K562 (cell line): ENCODE measurements around the gene MFAP5. TPM values are rescaled to one million over a fixed set of nuclear protein-coding genes. Genes with fewer than 3 reads are reported as not detected.

ENCODE experiments used
- ATAC-seq: fragments of 200-7000 bp; cut with Tn5 transposase; 3 replicates; pipeline ENCODE4 v1.9.1; 2020; ENCODE audit warnings: moderate library complexity
- BruUV-seq: library from RNA; stranded (reverse); fragments of 400-500 nt; replicated peaks from 2 replicates; lab custom pipeline; 2021; lab: Mats Ljungman, UMichigan
- CTCF ChIA-PET: fragments of 300-600 bp; formaldehyde crosslinking; extraction: SDS; loops from one replicate; lab custom pipeline; 2021; ENCODE audit warnings: low intra/inter-chr PET ratio; lab: Yijun Ruan, JAX
- POLR2A ChIA-PET: fragments of 300-600, 350-650 bp; sonication (Branson Sonifier 250); formaldehyde crosslinking; extraction: SDS; loops from one replicate; lab custom pipeline; 2021; ENCODE audit warnings: antibody characterized with exemption, inconsistent platforms; lab: Yijun Ruan, JAX
- DNase-seq, 4 experiments: peaks; one replicate each; pipeline versions ENCODE4 v3.0.0 to v3.0.0-alpha.2; 2011 to 2018; ENCODE audit warnings: low spot score in 3 of 4, mixed read lengths in 3 of 4; ENCODE audit errors: extremely low read depth in 1 of 4
- FAIRE-seq: peaks from 2 replicates; lab custom pipeline; 2011; peaks lifted over from hg19 to GRCh38; lab: Jason Lieb, UNC
- H2AFZ ChIP-seq: 2 replicates; pipeline ENCODE4 v1.6.0; 2011; ENCODE audit warnings: low read depth, low read length, control low read depth, inconsistent platforms
- H3K27ac ChIP-seq: fragments of 200-600 bp; 3 replicates; pipeline ENCODE4 v1.8.0; 2011; ENCODE audit warnings: low read depth, mild to moderate bottlenecking, control low read depth, inconsistent platforms, low read length, moderate library complexity, mixed read lengths; ENCODE audit errors: extremely low read depth
- H3K27me3 ChIP-seq, 2 experiments: fragments of 300-600 bp in 1 of 2; 2 replicates in 1 of 2; 3 replicates in 1 of 2; pipeline versions ENCODE4 v1.6.0 to v1.8.0; 2011; ENCODE audit warnings: inconsistent platforms in 2 of 2, low read length in 2 of 2, mild to moderate bottlenecking in 1 of 2, mixed read lengths in 1 of 2, moderate library complexity in 1 of 2; ENCODE audit not compliant: control insufficient read depth in 2 of 2, insufficient read depth in 2 of 2
- H3K36me3 ChIP-seq: fragments of 300-600 bp; 3 replicates; pipeline ENCODE4 v1.8.0; 2011; ENCODE audit warnings: mild to moderate bottlenecking, low read length, inconsistent platforms; ENCODE audit not compliant: control insufficient read depth, insufficient read depth
- H3K4me1 ChIP-seq, 2 experiments: fragments of 200-600 bp in 1 of 2; replicated peaks in 1 of 2; 2 replicates in 1 of 2; 3 replicates in 1 of 2; pipeline versions ENCODE4 v1.5.1 to v1.8.0; 2011; ENCODE audit warnings: inconsistent platforms in 2 of 2, low read length in 2 of 2, mild to moderate bottlenecking in 1 of 2, mixed read lengths in 1 of 2, moderate library complexity in 1 of 2; ENCODE audit not compliant: control insufficient read depth in 2 of 2, insufficient read depth in 2 of 2
- H3K4me2 ChIP-seq: 2 replicates; pipeline ENCODE4 v1.6.1; 2011; ENCODE audit warnings: low read length, control low read depth, inconsistent platforms, mixed read lengths; ENCODE audit not compliant: insufficient read depth
- H3K4me3 ChIP-seq: fragments of 200-600 bp; sonication (generic), shearing (Covaris generic); 2 replicates; pipeline ENCODE4 v1.5.1; 2016; ENCODE audit warnings: control low read depth, inconsistent platforms
- H3K79me2 ChIP-seq: fragments of 200-600 bp; 3 replicates; pipeline ENCODE4 v1.8.0; 2011; ENCODE audit warnings: low read length, inconsistent platforms; ENCODE audit not compliant: control insufficient read depth, insufficient read depth
- H3K9ac ChIP-seq, 2 experiments: 2 replicates each; pipeline versions ENCODE4 v1.6.0 to v1.6.1; 2011; ENCODE audit warnings: low read depth in 2 of 2, low read length in 2 of 2, control low read depth in 1 of 2, inconsistent platforms in 1 of 2, mild to moderate bottlenecking in 1 of 2, mixed read lengths in 1 of 2; ENCODE audit not compliant: insufficient read depth in 1 of 2
- H3K9me1 ChIP-seq: one replicate; pipeline ENCODE4 v1.6.0; 2011; ENCODE audit warnings: inconsistent platforms, mild to moderate bottlenecking, low read length, moderate library complexity; ENCODE audit not compliant: control insufficient read depth, insufficient read depth
- H3K9me3 ChIP-seq: replicated peaks from 2 replicates; pipeline ENCODE4 v1.5.1; 2011; ENCODE audit warnings: low read depth, low read length, inconsistent platforms; ENCODE audit not compliant: control insufficient read depth, insufficient read depth
- H4K20me1 ChIP-seq: replicated peaks from 2 replicates; pipeline ENCODE4 v1.6.1; 2011; ENCODE audit warnings: low read length, inconsistent platforms, mixed read lengths; ENCODE audit not compliant: control insufficient read depth, insufficient read depth
- BMI1 ChIP-seq: fragments of 150-350 bp; IDR thresholded peaks from 2 replicates; pipeline ENCODE4 v1.6.1; 2014; ENCODE audit warnings: low read length
- DIDO1 ChIP-seq: fragments of 450-650 bp; IDR thresholded peaks from 2 replicates; pipeline ENCODE4 v1.6.1; 2016; ENCODE audit warnings: low read depth, missing biosample characterization, missing genetic modification characterization
- KAT7 ChIP-seq: sonication (generic); formaldehyde crosslinking; IDR thresholded peaks from 2 replicates; pipeline ENCODE4 v1.8.0; 2022; ENCODE audit warnings: missing genetic modification reagents, mild to moderate bottlenecking, borderline replicate concordance
- MYC ChIP-seq, 2 experiments: fragments of 250-450 bp in 1 of 2; sonication (Bioruptor Pico) in 1 of 2; IDR thresholded peaks; 2 replicates each; pipeline versions ENCODE4 v1.5.1 to v1.6.1; 2012 to 2021; ENCODE audit warnings: low read depth in 2 of 2, borderline replicate concordance in 1 of 2, improper control_type of control experiment in 1 of 2, low read length in 1 of 2, mild to moderate bottlenecking in 1 of 2, moderate library complexity in 1 of 2
- SREBF1 ChIP-seq: fragments of 150-350 bp; IDR thresholded peaks from 2 replicates; pipeline ENCODE4 v1.6.1; 2014; ENCODE audit warnings: antibody characterized with exemption, low read depth, low read length, borderline replicate concordance
- SRSF3 ChIP-seq: fragments of 200-400 bp; formaldehyde crosslinking; IDR thresholded peaks from 2 replicates; pipeline ENCODE4 v1.6.1; 2016; ENCODE audit warnings: mild to moderate bottlenecking, low read length, moderate library complexity; ENCODE audit not compliant: insufficient read depth
- TCF3 ChIP-seq: sonication (generic); formaldehyde crosslinking; IDR thresholded peaks from 2 replicates; pipeline ENCODE4 v1.4.0; 2020; ENCODE audit warnings: mild to moderate bottlenecking, missing genetic modification reagents
- TEAD1 ChIP-seq, 2 experiments: fragments of 450-650 bp in 1 of 2; sonication (generic) in 1 of 2; formaldehyde crosslinking; IDR thresholded peaks; 2 replicates each; pipeline versions ENCODE4 v1.4.0 to v1.8.0; 2020 to 2022; ENCODE audit warnings: mild to moderate bottlenecking in 2 of 2, missing genetic modification reagents in 1 of 2
- ZNF140 ChIP-seq: fragments of 250-450 bp; sonication (Bioruptor Pico); IDR thresholded peaks from 2 replicates; pipeline ENCODE4 v1.8.0; 2021; ENCODE audit warnings: moderate library complexity, mild to moderate bottlenecking, inconsistent platforms
- WGBS: fragments of 100-300 bp; shearing (Covaris generic); methylation state at CpG from one replicate; pipeline ENCODE4 v1.1.6; 2016; ENCODE audit warnings: low coverage, mixed read lengths; ENCODE audit not compliant: insufficient coverage; ENCODE audit errors: missing lambda C conversion rate; 5-methylcytosine and 5-hydroxymethylcytosine counted together
- in situ Hi-C: fragments of 300-500 bp; cut with MboI; formaldehyde crosslinking; loops from 4 replicates; pipeline ENCODE4 v1.15.0; 2018; ENCODE audit warnings: inconsistent platforms, mixed read lengths
- intact Hi-C: fragments of 100-400 bp; cut with micrococcal nuclease; formaldehyde crosslinking; loops from 2 replicates; pipeline ENCODE4 v1.14.2; 2022
- polyA plus RNA-seq, 8 experiments: library from polyadenylated mRNA; depleted of rRNA in 4 of 8; stranded (reverse) in 5 of 8; unstranded in 3 of 8; fragments of >200 nt; fragmentation: Nextera tagmentation in 2 of 8; fragmentation: Illumina TruSeq in 1 of 8; extraction: Ambion mirVana in 2 of 8; extraction: Trizol in 1 of 8; gene quantifications; 2 replicates each; pipeline versions ENCODE4 v1.2.1 to v1.2.3, GENCODE V29; 2011 to 2014; ENCODE audit warnings: inconsistent platforms in 1 of 8, missing spikeins in 1 of 8
- total RNA-seq, 7 experiments: library from RNA; depleted of rRNA in 6 of 7; stranded (reverse); fragments of >200 nt in 6 of 7; fragmentation: Illumina TruSeq in 2 of 7; extraction: Trizol in 2 of 7; gene quantifications; 2 replicates each; pipeline versions ENCODE4 v1.2.1 to v1.2.3, GENCODE V29; 2011 to 2021; ENCODE audit warnings: low replicate concordance in 1 of 7
- TF ChIP-seq, protein P1 (sequence below), 2 experiments: fragments of 200-800 bp in 1 of 2; sonication (Bioruptor generic) in 1 of 2; sonication (generic) in 1 of 2; formaldehyde crosslinking in 1 of 2; IDR thresholded peaks in 1 of 2; conservative IDR thresholded peaks in 1 of 2; 2 replicates each; pipeline versions ENCODE4 v1.5.0 to v1.6.1; 2016 to 2020; ENCODE audit warnings: missing compliant biosample characterization in 1 of 2, missing genetic modification characterization in 1 of 2, missing genetic modification reagents in 1 of 2
- TF ChIP-seq, protein P2 (sequence below): fragments of 450-650 bp; IDR thresholded peaks from 2 replicates; pipeline ENCODE4 v1.6.1; 2016; ENCODE audit warnings: antibody characterized with exemption
- TF ChIP-seq, protein P3 (sequence below): sonication (generic); formaldehyde crosslinking; IDR thresholded peaks from 2 replicates; pipeline ENCODE4 v1.8.1; 2023; ENCODE audit warnings: mild to moderate bottlenecking, missing genetic modification reagents

Gene MFAP5
- total and polyA plus RNA-seq, 9 of the 15 experiments (the other 6 are each of a cell fraction or from before 2014, with no cell fraction given), result not detected

DNA sequence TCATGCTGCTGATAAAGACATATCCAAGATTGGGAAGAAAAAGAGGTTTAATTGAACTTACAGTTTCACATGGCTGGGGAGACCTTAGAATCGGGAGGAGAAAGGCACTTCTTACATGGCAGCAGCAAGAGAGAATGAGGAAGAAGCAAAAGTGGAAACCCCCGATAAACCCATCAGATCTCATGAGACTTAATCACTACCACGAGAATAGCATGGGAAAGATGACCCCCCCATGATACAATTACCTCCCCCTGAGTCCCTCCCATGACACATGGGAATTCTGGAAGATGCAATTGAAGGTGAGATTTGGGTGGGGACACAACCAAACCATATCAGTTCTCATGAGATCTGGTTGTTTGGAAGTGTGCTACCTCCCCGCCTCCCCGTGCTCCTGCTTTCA, 9.8 kb upstream of the MFAP5 start:
- ChIA-PET POLR2A (no interaction called here), CTCF (no interaction called here)
- H3K4me2 ChIP-seq, result no peak overlapping the region
- intact Hi-C loops (no loop called here), in situ Hi-C loops (no loop called here)
- H3K27me3 ChIP-seq, result peaks cover 0 to 6% of the 10 kb centered on the region in 2 experiments; a peak in 3 of 5 replicates
- FAIRE-seq (no peak), DNase-seq (no peak), ATAC-seq (no peak)
- no peaks in the 10 kb centered on the region for H3K9me1 ChIP-seq
- BruUV-seq, result no TSS peak
- no peaks in the 10 kb centered on the region for H3K4me1 ChIP-seq
- H4K20me1 ChIP-seq, result no peaks in the 10 kb centered on the region
- no peak overlapping the region for H3K9ac ChIP-seq
- H3K27ac ChIP-seq, result no peak overlapping the region
- H3K79me2 ChIP-seq, result no peaks in the 10 kb centered on the region
- no peak overlapping the region for H2AFZ ChIP-seq
- no peak overlapping the region for H3K4me3 ChIP-seq
- no peaks in the 10 kb centered on the region for H3K9me3 ChIP-seq
- TF ChIP-seq ZNF140 (CRISPR knock-in tag), result no peak
- no peak for TF ChIP-seq KAT7
- TF ChIP-seq BMI1, result no peak
- no peak for TF ChIP-seq SREBF1
- TF ChIP-seq SRSF3, result no peak
- TF ChIP-seq, protein P1, sequence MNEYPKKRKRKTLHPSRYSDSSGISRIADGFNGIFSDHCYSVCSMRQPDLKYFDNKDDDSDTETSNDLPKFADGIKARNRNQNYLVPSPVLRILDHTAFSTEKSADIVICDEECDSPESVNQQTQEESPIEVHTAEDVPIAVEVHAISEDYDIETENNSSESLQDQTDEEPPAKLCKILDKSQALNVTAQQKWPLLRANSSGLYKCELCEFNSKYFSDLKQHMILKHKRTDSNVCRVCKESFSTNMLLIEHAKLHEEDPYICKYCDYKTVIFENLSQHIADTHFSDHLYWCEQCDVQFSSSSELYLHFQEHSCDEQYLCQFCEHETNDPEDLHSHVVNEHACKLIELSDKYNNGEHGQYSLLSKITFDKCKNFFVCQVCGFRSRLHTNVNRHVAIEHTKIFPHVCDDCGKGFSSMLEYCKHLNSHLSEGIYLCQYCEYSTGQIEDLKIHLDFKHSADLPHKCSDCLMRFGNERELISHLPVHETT (CRISPR knock-in tag; conservative IDR thresholded peaks at IDR 0.05 in 1 of 2, IDR thresholded peaks at IDR 0.05 in 1 of 2), result no peak
- TF ChIP-seq, protein P2, sequence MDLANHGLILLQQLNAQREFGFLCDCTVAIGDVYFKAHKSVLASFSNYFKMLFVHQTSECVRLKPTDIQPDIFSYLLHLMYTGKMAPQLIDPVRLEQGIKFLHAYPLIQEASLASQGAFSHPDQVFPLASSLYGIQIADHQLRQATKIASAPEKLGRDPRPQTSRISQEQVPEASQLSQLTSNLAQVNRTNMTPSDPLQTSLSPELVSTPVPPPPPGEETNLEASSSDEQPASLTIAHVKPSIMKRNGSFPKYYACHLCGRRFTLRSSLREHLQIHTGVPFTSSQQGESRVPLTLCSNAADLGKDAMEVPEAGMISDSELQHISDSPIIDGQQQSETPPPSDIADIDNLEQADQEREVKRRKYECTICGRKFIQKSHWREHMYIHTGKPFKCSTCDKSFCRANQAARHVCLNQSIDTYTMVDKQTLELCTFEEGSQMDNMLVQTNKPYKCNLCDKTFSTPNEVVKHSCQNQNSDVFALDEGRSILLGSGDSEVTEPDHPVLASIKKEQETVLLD, result no peak
- TF ChIP-seq, protein P3, sequence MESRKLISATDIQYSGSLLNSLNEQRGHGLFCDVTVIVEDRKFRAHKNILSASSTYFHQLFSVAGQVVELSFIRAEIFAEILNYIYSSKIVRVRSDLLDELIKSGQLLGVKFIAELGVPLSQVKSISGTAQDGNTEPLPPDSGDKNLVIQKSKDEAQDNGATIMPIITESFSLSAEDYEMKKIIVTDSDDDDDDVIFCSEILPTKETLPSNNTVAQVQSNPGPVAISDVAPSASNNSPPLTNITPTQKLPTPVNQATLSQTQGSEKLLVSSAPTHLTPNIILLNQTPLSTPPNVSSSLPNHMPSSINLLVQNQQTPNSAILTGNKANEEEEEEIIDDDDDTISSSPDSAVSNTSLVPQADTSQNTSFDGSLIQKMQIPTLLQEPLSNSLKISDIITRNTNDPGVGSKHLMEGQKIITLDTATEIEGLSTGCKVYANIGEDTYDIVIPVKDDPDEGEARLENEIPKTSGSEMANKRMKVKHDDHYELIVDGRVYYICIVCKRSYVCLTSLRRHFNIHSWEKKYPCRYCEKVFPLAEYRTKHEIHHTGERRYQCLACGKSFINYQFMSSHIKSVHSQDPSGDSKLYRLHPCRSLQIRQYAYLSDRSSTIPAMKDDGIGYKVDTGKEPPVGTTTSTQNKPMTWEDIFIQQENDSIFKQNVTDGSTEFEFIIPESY (CRISPR knock-in tag), result no peak
- TF ChIP-seq TEAD1 (CRISPR knock-in tag; IDR thresholded peaks at IDR 0.05), result no peak
- TF ChIP-seq DIDO1 (tag), result no peak
- TF ChIP-seq TCF3 (CRISPR knock-in tag), result no peak
- no peak for TF ChIP-seq MYC (IDR thresholded peaks at IDR 0.05; ENCODE audit: low read depth, low read length)
- TF ChIP-seq MYC (CRISPR knock-in tag; IDR thresholded peaks at IDR 0.05; ENCODE audit: borderline replicate concordance, low read depth), result no peak
- no peaks in the 10 kb centered on the region for H3K36me3 ChIP-seq
- 5% methylated on average over 4 of the region's 5 CpGs for WGBS
